ENCODE measurements around the gene B4GALT5.

Gene B4GALT5

GRCh38 chr20:49756241-49756640 is 42.6 kb upstream of the B4GALT5 start:
- in situ Hi-C loops (cut with HindIII; ENCODE audit: low sequenced_read_pairs) = no loop called here
- TF ChIP-seq CTCF (IDR thresholded peaks at IDR 0.05; ENCODE audit: low read depth, low read length) = no peak
- DNase-seq (ENCODE audit: low read depth, low spot score) = no peak
- H3K4me3 ChIP-seq (ENCODE audit: low read depth, low read length) = no peak overlapping the region

GRCh38 chr20:49754596-49754995 is 40.9 kb upstream of the B4GALT5 start:
- no peak for DNase-seq (ENCODE audit: low read depth, low spot score)
- H3K4me3 ChIP-seq (ENCODE audit: low read depth, low read length) = no peak overlapping the region
- in situ Hi-C loops (cut with HindIII; ENCODE audit: low sequenced_read_pairs) = no loop called here
- TF ChIP-seq CTCF (IDR thresholded peaks at IDR 0.05; ENCODE audit: low read depth, low read length) = no peak

GRCh38 chr20:49753133-49753532 is 39.5 kb upstream of the B4GALT5 start:
- no peak for TF ChIP-seq CTCF (IDR thresholded peaks at IDR 0.05; ENCODE audit: low read depth, low read length)
- H3K4me3 ChIP-seq (ENCODE audit: low read depth, low read length) = no peak overlapping the region
- in situ Hi-C loops (cut with HindIII; ENCODE audit: low sequenced_read_pairs) = no loop called here
- DNase-seq (ENCODE audit: low read depth, low spot score) = no peak

- H3K4me3 ChIP-seq (ENCODE audit: low read depth, low read length) = no peak overlapping the region
- in situ Hi-C loops (cut with HindIII; ENCODE audit: low sequenced_read_pairs) = no loop called here
- TF ChIP-seq CTCF (IDR thresholded peaks at IDR 0.05; ENCODE audit: low read depth, low read length) = no peak
- no peak for DNase-seq (ENCODE audit: low read depth, low spot score)
Observed at GRCh38 chr20:49752201-49752903, 38.7 kb upstream of the B4GALT5 start.

- in situ Hi-C loops (cut with HindIII; ENCODE audit: low sequenced_read_pairs) = no loop called here
- no peak overlapping the region for H3K4me3 ChIP-seq (ENCODE audit: low read depth, low read length)
- TF ChIP-seq CTCF (IDR thresholded peaks at IDR 0.05; ENCODE audit: low read depth, low read length) = no peak
- no peak for DNase-seq (ENCODE audit: low read depth, low spot score)
Observed at GRCh38 chr20:49751397-49751736, 37.7 kb upstream of the B4GALT5 start.

- DNase-seq (ENCODE audit: low read depth, low spot score) = no peak
- H3K4me3 ChIP-seq (ENCODE audit: low read depth, low read length) = no peak overlapping the region
- in situ Hi-C loops (cut with HindIII; ENCODE audit: low sequenced_read_pairs) = no loop called here
- TF ChIP-seq CTCF (IDR thresholded peaks at IDR 0.05; ENCODE audit: low read depth, low read length) = no peak
Observed at GRCh38 chr20:49750611-49751396, 37.1 kb upstream of the B4GALT5 start.
